SK-N-SH treated with all-trans-retinoic acid at 6 μM for 48 hours (cell line): ENCODE measurements around the gene PTTG1IP.

ENCODE experiments used
- ARNTL ChIP-seq: fragments of 450-650 bp; formaldehyde crosslinking; IDR thresholded peaks from 2 replicates; pipeline ENCODE4 v1.5.0; 2020; ENCODE audit warnings: low read depth, mild to moderate bottlenecking, moderate library complexity, borderline replicate concordance
- CSDC2 ChIP-seq: fragments of 250-450 bp; sonication (Bioruptor Pico); IDR thresholded peaks from 2 replicates; pipeline ENCODE4 v1.5.0; 2020; ENCODE audit warnings: mild to moderate bottlenecking, moderate library complexity
- ESRRG ChIP-seq: fragments of 250-450 bp; sonication (Bioruptor Pico); IDR thresholded peaks from 2 replicates; pipeline ENCODE4 v1.6.1; 2021; ENCODE audit warnings: mild to moderate bottlenecking
- RARB ChIP-seq: fragments of 250-450 bp; sonication (Bioruptor Pico); IDR thresholded peaks from 2 replicates; pipeline ENCODE4 v1.8.0; 2021; ENCODE audit warnings: mild to moderate bottlenecking, moderate library complexity
- TCF4 ChIP-seq: fragments of 250-450 bp; sonication (Bioruptor Pico); IDR thresholded peaks from 2 replicates; pipeline ENCODE4 v1.8.0; 2021; ENCODE audit warnings: mild to moderate bottlenecking, moderate library complexity, borderline replicate concordance
- TSHZ2 ChIP-seq: fragments of 250-450 bp; sonication (Bioruptor Pico); IDR thresholded peaks from 2 replicates; pipeline ENCODE4 v1.5.0; 2020; ENCODE audit warnings: mild to moderate bottlenecking, moderate library complexity
- ZFP3 ChIP-seq: fragments of 250-450 bp; sonication (Bioruptor Pico); IDR thresholded peaks from 2 replicates; pipeline ENCODE4 v1.5.0; 2020; ENCODE audit warnings: mild to moderate bottlenecking, moderate library complexity
- ZFP30 ChIP-seq: fragments of 450-650 bp; formaldehyde crosslinking; IDR thresholded peaks from 2 replicates; pipeline ENCODE4 v1.5.0; 2022; ENCODE audit warnings: mild to moderate bottlenecking, moderate library complexity
- TF ChIP-seq, protein P1 (sequence below): fragments of 250-450 bp; sonication (Bioruptor Pico); IDR thresholded peaks from 2 replicates; pipeline ENCODE4 v1.8.0; 2020; ENCODE audit warnings: mild to moderate bottlenecking, moderate library complexity, borderline replicate concordance

DNA sequence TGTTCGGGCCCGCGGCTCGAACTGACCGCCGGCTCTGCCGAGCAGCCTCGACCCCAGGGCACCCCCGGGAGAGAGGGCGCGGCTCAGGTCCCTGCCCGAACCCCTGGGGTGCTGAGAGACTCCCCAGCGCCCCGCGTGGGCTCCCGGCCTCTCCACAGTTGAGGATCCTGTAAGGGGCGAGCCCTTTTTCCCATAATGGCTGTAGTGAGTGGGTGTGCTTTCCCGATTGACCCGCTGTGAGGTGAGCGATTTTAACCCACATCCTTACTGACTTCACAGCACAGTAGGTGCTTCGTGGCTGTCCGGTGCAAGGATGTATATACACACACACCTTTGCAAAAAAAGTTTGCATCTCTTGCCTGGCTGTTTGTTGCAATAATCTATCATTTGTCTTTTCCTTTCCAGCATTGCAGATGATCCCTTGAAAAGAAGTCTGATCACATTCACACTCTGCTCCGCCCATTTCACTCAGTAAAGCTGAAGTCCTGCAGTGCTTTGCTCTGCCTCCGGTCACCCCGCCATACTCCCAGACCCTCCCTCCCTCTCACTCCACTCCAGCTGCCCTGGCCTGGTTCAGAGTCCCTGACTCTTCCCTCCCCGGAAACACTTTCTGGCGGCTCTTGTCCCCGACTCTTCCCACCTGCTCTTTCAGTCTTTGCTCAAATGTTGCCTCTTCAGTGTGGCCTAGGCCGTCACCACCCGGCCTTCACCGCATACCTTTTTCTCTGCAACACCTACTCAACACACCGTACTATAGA is 70.9 kb downstream of the PTTG1IP start:
- no peak for TF ChIP-seq RARB (CRISPR knock-in tag)
- TF ChIP-seq ESRRG (CRISPR knock-in tag) = no peak
- TF ChIP-seq ZFP3 (CRISPR knock-in tag) = no peak
- TF ChIP-seq TSHZ2 (CRISPR knock-in tag) = no peak
- TF ChIP-seq, protein P1, sequence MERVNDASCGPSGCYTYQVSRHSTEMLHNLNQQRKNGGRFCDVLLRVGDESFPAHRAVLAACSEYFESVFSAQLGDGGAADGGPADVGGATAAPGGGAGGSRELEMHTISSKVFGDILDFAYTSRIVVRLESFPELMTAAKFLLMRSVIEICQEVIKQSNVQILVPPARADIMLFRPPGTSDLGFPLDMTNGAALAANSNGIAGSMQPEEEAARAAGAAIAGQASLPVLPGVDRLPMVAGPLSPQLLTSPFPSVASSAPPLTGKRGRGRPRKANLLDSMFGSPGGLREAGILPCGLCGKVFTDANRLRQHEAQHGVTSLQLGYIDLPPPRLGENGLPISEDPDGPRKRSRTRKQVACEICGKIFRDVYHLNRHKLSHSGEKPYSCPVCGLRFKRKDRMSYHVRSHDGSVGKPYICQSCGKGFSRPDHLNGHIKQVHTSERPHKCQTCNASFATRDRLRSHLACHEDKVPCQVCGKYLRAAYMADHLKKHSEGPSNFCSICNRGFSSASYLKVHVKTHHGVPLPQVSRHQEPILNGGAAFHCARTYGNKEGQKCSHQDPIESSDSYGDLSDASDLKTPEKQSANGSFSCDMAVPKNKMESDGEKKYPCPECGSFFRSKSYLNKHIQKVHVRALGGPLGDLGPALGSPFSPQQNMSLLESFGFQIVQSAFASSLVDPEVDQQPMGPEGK (CRISPR knock-in tag) = no peak
- no peak for TF ChIP-seq TCF4 (CRISPR knock-in tag)
- no peak for TF ChIP-seq CSDC2
- TF ChIP-seq ARNTL (CRISPR knock-in tag) = no peak
- no peak for TF ChIP-seq ZFP30
